Measurements from ENCODE around the gene CFDP1. TPM values are rescaled to one million over a fixed set of nuclear protein-coding genes. Genes with fewer than 3 reads are reported as not detected.
"Not testable (repeated sequence)": the region's sequence is repeated elsewhere in the genome, so short reads cannot be mapped to it uniquely, and the experiment has no call there.

Gene CFDP1
- total and polyA plus RNA-seq, 5 donors from 2014 or later: 32.0 to 63.8 (median 40.2) TPM

DNA sequence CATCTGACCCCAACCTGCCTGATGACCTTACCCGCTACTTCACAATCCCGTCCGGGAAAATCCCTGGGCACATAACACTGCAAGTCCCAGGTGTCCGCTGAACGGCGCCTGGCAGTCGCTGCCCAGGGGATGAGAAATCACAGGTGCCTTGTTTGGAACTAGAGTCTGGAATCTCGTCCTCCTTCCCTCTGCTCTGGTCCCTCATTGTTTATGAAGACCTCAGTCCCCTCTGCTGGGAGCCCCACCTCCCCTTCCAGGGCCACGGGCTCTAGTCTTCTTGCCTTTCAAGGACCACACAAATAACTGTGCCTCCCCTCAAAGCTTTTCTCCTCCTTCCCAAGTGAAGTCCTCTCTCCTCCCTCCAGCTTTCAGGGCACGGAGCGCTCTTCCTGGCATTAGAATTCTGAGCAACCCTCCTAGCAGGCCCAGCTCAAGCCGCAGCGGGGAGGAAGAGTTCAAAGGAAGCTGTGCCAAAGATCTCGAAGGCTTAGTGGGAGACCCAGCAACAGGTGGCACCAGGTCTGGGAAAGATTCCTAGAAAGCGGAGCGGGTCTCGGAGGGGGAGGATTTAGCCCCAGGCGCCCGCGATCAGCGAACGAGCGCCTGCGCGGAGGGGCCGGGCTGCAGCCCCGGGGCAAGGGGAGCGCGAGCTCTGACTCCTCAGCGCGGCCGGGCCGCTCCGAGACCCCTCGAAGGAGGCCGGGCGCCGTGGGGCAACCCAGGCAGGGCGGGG, 30.3 kb upstream of the CFDP1 start:
- Mint-ChIP-seq H3K4me1 (peaks cover 24 to 59% (median 42%) of the 10 kb centered on the region in 4 donors), H3K27ac (peak overlapping the region; percentile 95 to 96 (median 96)), H3K27me3 (peaks cover 13% of the 10 kb centered on the region), H3K4me3 (peak overlapping the region; percentile 92 to 96 (median 94))
- H3K36me3 ChIP-seq (ENCODE audit: control insufficient read depth, insufficient read depth, low read length); ATAC-seq (ENCODE audit: low read depth in 2 of 2); H3K36me3 Mint-ChIP-seq; DNase-seq; H3K27me3 ChIP-seq (ENCODE audit: control insufficient read depth, insufficient read depth, low read length); H3K9me3 Mint-ChIP-seq; H3K9me3 ChIP-seq (ENCODE audit: control insufficient read depth in 2 of 2, low read length in 2 of 2): not testable (repeated sequence)
- peak overlapping the region; percentile 98 for H3K27ac ChIP-seq (ENCODE audit: insufficient read depth, low read length, poor library complexity, severe bottlenecking)
- peak overlapping the region; percentile 84 for H3K4me3 ChIP-seq (ENCODE audit: low read depth, low read length)
- peaks cover 35% of the 10 kb centered on the region for H3K4me1 ChIP-seq (ENCODE audit: control insufficient read depth, insufficient read depth, low read length, poor library complexity, severe bottlenecking)

DNA sequence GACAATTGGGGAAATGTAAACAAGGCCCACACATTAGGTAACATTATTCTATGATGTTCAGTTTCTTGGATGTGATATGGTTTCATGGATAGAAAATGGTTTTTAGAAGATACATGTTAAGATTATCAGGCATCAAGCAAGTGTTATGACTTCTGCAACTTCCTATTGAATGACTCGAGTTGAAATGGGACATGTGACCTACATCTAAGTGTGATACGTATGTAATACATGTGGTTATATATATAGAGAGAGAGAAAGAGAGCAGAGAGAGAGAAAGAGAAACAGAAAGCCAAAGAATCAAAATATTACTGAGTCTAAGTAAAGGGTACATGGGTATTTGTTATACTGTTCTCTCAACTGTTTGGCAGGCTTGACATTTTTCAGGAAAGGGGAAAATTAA, 29.5 kb upstream of the CFDP1 start:
- H3K4me3 Mint-ChIP-seq: peak overlapping the region; percentile 92 to 96 (median 94)
- DNase-seq (peak in 2 of 3 donors; percentile 63 to 78), ATAC-seq (ENCODE audit: low read depth in 2 of 2) (peak; percentile 9 to 13)
- H3K9me3 Mint-ChIP-seq: peaks cover 0 to 2% (median 0%) of the 10 kb centered on the region in 7 donors
- peaks cover 13% of the 10 kb centered on the region for H3K27me3 Mint-ChIP-seq
- Histone ChIP-seq H3K4me1 (ENCODE audit: control insufficient read depth, insufficient read depth, low read length, poor library complexity, severe bottlenecking) (peaks cover 35% of the 10 kb centered on the region), H3K27me3 (ENCODE audit: control insufficient read depth, insufficient read depth, low read length) (no peaks in the 10 kb centered on the region), H3K36me3 (ENCODE audit: control insufficient read depth, insufficient read depth, low read length) (no peaks in the 10 kb centered on the region), H3K27ac (ENCODE audit: insufficient read depth, low read length, poor library complexity, severe bottlenecking) (peak overlapping the region; percentile 98), H3K4me3 (ENCODE audit: low read depth, low read length) (peak overlapping the region; percentile 84), H3K9me3 (ENCODE audit: control insufficient read depth in 2 of 2, low read length in 2 of 2) (no peaks in the 10 kb centered on the region)
- H3K4me1 Mint-ChIP-seq: peaks cover 30 to 66% (median 45%) of the 10 kb centered on the region in 4 donors
- H3K27ac Mint-ChIP-seq: peak overlapping the region; percentile 95 to 96 (median 96)
- H3K36me3 Mint-ChIP-seq: peaks cover 10% of the 10 kb centered on the region

DNA sequence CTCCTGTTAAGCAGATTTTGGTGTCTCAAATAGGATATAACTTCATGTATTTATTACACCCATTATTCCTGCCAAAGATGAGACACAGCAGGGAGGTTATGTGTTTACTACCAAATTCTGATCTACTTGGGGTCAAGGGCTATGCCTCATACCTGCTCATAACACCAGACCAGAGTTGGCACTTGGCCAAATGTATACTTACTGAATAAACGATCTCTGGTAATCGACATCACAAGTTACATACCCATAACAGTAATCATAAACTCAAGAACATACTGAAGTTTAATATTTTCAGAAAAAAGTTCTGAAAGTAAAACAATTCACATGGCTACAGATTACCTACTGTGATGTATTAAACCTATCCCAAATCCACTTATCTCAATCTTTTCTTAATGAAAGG, 28.3 kb upstream of the CFDP1 start:
- Mint-ChIP-seq H3K27me3 (peaks cover 8% of the 10 kb centered on the region), H3K36me3 (peaks cover 10% of the 10 kb centered on the region), H3K27ac (peak overlapping the region in 2 of 3 donors; percentile 33 to 95), H3K9me3 (peaks cover 0 to 2% (median 0%) of the 10 kb centered on the region in 7 donors), H3K4me1 (peaks cover 30 to 77% (median 51%) of the 10 kb centered on the region in 4 donors), H3K4me3 (peak overlapping the region in 3 of 4 donors; percentile 26 to 94 (median 92))
- ATAC-seq (ENCODE audit: low read depth in 2 of 2) (no peak), DNase-seq (no peak)
- Histone ChIP-seq H3K4me3 (ENCODE audit: low read depth, low read length) (peak overlapping the region; percentile 54), H3K9me3 (ENCODE audit: control insufficient read depth in 2 of 2, low read length in 2 of 2) (no peaks in the 10 kb centered on the region), H3K27ac (ENCODE audit: insufficient read depth, low read length, poor library complexity, severe bottlenecking) (peak overlapping the region; percentile 98), H3K36me3 (ENCODE audit: control insufficient read depth, insufficient read depth, low read length) (peaks cover 4% of the 10 kb centered on the region), H3K4me1 (ENCODE audit: control insufficient read depth, insufficient read depth, low read length, poor library complexity, severe bottlenecking) (peaks cover 35% of the 10 kb centered on the region), H3K27me3 (ENCODE audit: control insufficient read depth, insufficient read depth, low read length) (no peaks in the 10 kb centered on the region)

DNA sequence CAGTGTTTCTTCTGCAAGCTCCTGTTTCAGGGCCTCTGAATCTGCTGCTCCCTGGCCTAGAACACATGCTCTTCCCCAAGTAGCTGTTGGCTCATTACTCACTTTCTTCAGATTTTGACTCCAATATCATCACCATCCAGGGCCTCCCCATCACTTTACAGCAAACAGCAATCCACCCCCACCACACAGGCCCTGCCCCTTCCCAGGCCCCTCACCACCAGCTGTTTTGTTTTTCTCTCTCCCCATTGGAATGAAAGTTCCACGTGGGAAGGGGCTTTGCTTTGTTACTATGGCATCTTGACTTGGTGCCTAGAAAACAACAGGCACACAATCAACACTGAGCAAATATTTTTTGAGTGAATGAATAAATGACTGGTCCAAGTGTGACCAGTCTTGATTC, 27.1 kb upstream of the CFDP1 start:
- peaks cover 4% of the 10 kb centered on the region for H3K36me3 ChIP-seq (ENCODE audit: control insufficient read depth, insufficient read depth, low read length)
- Mint-ChIP-seq H3K9me3 (peaks cover 0 to 2% (median 0%) of the 10 kb centered on the region in 7 donors), H3K27ac (peak overlapping the region; percentile 35 to 95 (median 82)), H3K27me3 (peaks cover 8% of the 10 kb centered on the region), H3K4me3 (peak overlapping the region in 3 of 4 donors; percentile 5 to 94 (median 50)), H3K36me3 (peaks cover 10% of the 10 kb centered on the region), H3K4me1 (peaks cover 30 to 85% (median 58%) of the 10 kb centered on the region in 4 donors)
- H3K4me1 ChIP-seq (ENCODE audit: control insufficient read depth, insufficient read depth, low read length, poor library complexity, severe bottlenecking): peaks cover 35% of the 10 kb centered on the region
- H3K9me3 ChIP-seq (ENCODE audit: control insufficient read depth in 2 of 2, low read length in 2 of 2): no peaks in the 10 kb centered on the region
- DNase-seq (no peak), ATAC-seq (ENCODE audit: low read depth in 2 of 2) (no peak)
- H3K27ac ChIP-seq (ENCODE audit: insufficient read depth, low read length, poor library complexity, severe bottlenecking): no peak overlapping the region
- peak overlapping the region; percentile 37 for H3K4me3 ChIP-seq (ENCODE audit: low read depth, low read length)
- no peaks in the 10 kb centered on the region for H3K27me3 ChIP-seq (ENCODE audit: control insufficient read depth, insufficient read depth, low read length)

DNA sequence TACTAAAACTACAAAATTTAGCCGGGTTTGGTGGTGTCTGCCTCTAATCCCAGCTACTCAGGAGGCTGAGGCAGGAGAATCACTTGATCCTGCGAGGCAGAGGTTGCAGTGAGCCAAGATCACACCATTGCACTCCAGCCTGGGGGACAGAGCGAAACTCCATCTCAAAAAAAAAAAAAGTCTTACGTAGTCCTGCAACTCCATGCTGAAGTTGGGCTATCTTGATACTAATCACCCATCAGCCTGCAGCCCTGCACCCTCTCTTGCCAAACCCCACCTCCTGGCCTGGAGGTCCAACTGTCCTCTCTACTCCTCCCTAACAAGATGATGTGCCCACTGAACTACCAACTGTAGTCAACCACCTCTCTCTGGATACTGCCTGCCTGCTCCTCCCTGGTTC, 26.4 kb upstream of the CFDP1 start:
- no peaks in the 10 kb centered on the region for H3K27me3 ChIP-seq (ENCODE audit: control insufficient read depth, insufficient read depth, low read length)
- no peaks in the 10 kb centered on the region for H3K9me3 ChIP-seq (ENCODE audit: control insufficient read depth in 2 of 2, low read length in 2 of 2)
- Mint-ChIP-seq H3K9me3 (peaks cover 0 to 2% (median 0%) of the 10 kb centered on the region in 7 donors), H3K27ac (peak overlapping the region in 2 of 3 donors; percentile 48 to 82), H3K27me3 (peaks cover 5% of the 10 kb centered on the region), H3K4me1 (peaks cover 26 to 89% (median 57%) of the 10 kb centered on the region in 4 donors), H3K4me3 (no peak overlapping the region), H3K36me3 (peaks cover 10% of the 10 kb centered on the region)
- ATAC-seq (ENCODE audit: low read depth in 2 of 2) (no peak), DNase-seq (no peak)
- no peak overlapping the region for H3K4me3 ChIP-seq (ENCODE audit: low read depth, low read length)
- H3K4me1 ChIP-seq (ENCODE audit: control insufficient read depth, insufficient read depth, low read length, poor library complexity, severe bottlenecking): peaks cover 35% of the 10 kb centered on the region
- peaks cover 4% of the 10 kb centered on the region for H3K36me3 ChIP-seq (ENCODE audit: control insufficient read depth, insufficient read depth, low read length)
- H3K27ac ChIP-seq (ENCODE audit: insufficient read depth, low read length, poor library complexity, severe bottlenecking): no peak overlapping the region

DNA sequence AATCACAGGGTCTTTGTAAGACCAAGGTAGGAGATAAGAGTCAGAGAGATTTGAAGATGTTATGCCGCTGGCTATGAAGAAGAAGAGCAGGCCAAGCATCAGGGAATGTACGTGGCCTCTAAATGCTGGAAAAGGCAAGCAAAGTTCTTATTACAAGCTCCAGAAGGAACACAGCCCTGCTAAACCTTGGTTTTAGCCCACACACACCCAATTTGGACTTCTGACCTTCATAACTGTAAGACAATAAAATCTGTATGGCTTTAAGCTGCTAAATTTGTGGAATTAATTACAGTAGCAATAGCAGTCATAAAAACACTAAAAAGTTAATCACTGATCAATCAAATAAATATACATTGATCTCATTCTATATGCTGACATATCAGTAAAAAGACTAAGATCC, 25.1 kb upstream of the CFDP1 start:
- H3K4me3 ChIP-seq (ENCODE audit: low read depth, low read length): no peak overlapping the region
- DNase-seq (no peak), ATAC-seq (ENCODE audit: low read depth in 2 of 2) (no peak)
- no peaks in the 10 kb centered on the region for H3K27me3 ChIP-seq (ENCODE audit: control insufficient read depth, insufficient read depth, low read length)
- H3K27ac Mint-ChIP-seq: no peak overlapping the region
- peaks cover 4% of the 10 kb centered on the region for H3K27me3 Mint-ChIP-seq
- H3K9me3 ChIP-seq (ENCODE audit: control insufficient read depth in 2 of 2, low read length in 2 of 2): no peaks in the 10 kb centered on the region
- H3K4me1 Mint-ChIP-seq: peaks cover 31 to 96% (median 62%) of the 10 kb centered on the region in 4 donors
- H3K36me3 ChIP-seq (ENCODE audit: control insufficient read depth, insufficient read depth, low read length): peaks cover 4% of the 10 kb centered on the region
- peak overlapping the region in 1 of 4 donors; percentile 20 for H3K4me3 Mint-ChIP-seq
- H3K27ac ChIP-seq (ENCODE audit: insufficient read depth, low read length, poor library complexity, severe bottlenecking): no peak overlapping the region
- H3K9me3 Mint-ChIP-seq: peaks cover 0 to 2% (median 0%) of the 10 kb centered on the region in 7 donors
- peaks cover 10% of the 10 kb centered on the region for H3K36me3 Mint-ChIP-seq
- peaks cover 37% of the 10 kb centered on the region for H3K4me1 ChIP-seq (ENCODE audit: control insufficient read depth, insufficient read depth, low read length, poor library complexity, severe bottlenecking)

DNA sequence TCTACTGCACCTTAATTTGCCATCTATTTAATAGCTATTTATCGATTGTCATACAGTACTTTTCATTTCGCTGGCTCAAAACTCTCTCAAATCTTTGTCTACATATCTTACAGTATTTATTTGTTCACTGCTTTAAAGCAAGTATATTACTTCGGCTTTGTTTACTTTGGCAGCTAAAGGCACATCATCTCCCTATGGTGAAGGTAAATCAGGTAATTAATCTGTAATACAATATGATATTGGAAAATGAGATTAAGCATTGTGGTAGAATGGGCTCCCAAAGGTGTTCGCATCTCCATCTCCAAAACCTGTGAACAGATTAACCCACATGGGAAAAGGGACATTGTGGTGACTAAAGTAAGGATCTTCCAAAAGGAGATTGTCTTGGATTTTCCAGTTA, 24.7 kb upstream of the CFDP1 start:
- Histone ChIP-seq H3K27me3 (ENCODE audit: control insufficient read depth, insufficient read depth, low read length) (no peaks in the 10 kb centered on the region), H3K4me1 (ENCODE audit: control insufficient read depth, insufficient read depth, low read length, poor library complexity, severe bottlenecking) (peaks cover 34% of the 10 kb centered on the region), H3K36me3 (ENCODE audit: control insufficient read depth, insufficient read depth, low read length) (peaks cover 4% of the 10 kb centered on the region), H3K9me3 (ENCODE audit: control insufficient read depth in 2 of 2, low read length in 2 of 2) (no peaks in the 10 kb centered on the region), H3K27ac (ENCODE audit: insufficient read depth, low read length, poor library complexity, severe bottlenecking) (no peak overlapping the region), H3K4me3 (ENCODE audit: low read depth, low read length) (no peak overlapping the region)
- peak overlapping the region in 1 of 3 donors; percentile 41 for H3K27ac Mint-ChIP-seq
- H3K4me1 Mint-ChIP-seq: peaks cover 33 to 96% (median 63%) of the 10 kb centered on the region in 4 donors
- DNase-seq (no peak), ATAC-seq (ENCODE audit: low read depth in 2 of 2) (no peak)
- peaks cover 10% of the 10 kb centered on the region for H3K36me3 Mint-ChIP-seq
- H3K27me3 Mint-ChIP-seq: peaks cover 1% of the 10 kb centered on the region
- peak overlapping the region in 1 of 4 donors; percentile 20 for H3K4me3 Mint-ChIP-seq
- peaks cover 0 to 2% (median 0%) of the 10 kb centered on the region in 7 donors for H3K9me3 Mint-ChIP-seq

All from CD4-positive, CD25-positive, alpha-beta regulatory T cell (primary cell).